Epithelial cell of esophagus (primary cell): Measurements from ENCODE around the gene NCAPG2.
"Not testable (repeated sequence)": the region's sequence is repeated elsewhere in the genome, so short reads cannot be mapped to it uniquely, and the experiment has no call there.

Experiments used
- DNase-seq: peaks from one replicate; pipeline ENCODE4 v3.0.0; 2010; ENCODE audit warnings: low read depth
- H3K4me3 ChIP-seq: 2 replicates; pipeline ENCODE4 v1.5.1; 2011; ENCODE audit warnings: mild to moderate bottlenecking, low read length, control low read depth
- TF ChIP-seq, protein P1 (sequence below): IDR thresholded peaks from 2 replicates; pipeline ENCODE4 v1.5.1; 2011; ENCODE audit warnings: low read depth, mild to moderate bottlenecking, low read length, control low read depth, inconsistent platforms; ENCODE audit not compliant: insufficient read depth; ENCODE audit errors: missing control alignments

The NCAPG2 gene

DNA sequence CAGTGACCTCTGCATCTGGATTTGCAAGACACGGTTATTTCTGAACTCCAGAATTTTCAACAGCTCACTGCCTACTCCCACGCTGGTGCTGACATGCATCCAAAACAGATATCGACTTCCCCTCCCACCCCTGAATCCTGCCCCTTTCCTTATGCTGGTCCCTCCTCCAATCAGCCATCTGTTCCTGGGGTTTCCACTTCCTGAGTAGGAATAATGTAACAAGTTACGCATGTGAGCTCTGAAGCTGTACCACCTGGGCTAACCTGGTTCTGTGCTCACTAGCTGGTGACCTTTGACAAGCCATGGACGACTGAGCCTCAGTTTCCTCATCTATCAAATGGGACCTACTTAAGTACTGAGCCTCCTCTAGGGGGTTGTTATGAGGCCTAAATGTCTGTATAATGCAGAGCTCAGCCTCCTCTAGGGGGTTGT, 1.7 kb upstream of the NCAPG2 start:
- TF ChIP-seq, protein P1, sequence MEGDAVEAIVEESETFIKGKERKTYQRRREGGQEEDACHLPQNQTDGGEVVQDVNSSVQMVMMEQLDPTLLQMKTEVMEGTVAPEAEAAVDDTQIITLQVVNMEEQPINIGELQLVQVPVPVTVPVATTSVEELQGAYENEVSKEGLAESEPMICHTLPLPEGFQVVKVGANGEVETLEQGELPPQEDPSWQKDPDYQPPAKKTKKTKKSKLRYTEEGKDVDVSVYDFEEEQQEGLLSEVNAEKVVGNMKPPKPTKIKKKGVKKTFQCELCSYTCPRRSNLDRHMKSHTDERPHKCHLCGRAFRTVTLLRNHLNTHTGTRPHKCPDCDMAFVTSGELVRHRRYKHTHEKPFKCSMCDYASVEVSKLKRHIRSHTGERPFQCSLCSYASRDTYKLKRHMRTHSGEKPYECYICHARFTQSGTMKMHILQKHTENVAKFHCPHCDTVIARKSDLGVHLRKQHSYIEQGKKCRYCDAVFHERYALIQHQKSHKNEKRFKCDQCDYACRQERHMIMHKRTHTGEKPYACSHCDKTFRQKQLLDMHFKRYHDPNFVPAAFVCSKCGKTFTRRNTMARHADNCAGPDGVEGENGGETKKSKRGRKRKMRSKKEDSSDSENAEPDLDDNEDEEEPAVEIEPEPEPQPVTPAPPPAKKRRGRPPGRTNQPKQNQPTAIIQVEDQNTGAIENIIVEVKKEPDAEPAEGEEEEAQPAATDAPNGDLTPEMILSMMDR, result no peak
- no peak for DNase-seq
- no peak overlapping the region for H3K4me3 ChIP-seq

DNA sequence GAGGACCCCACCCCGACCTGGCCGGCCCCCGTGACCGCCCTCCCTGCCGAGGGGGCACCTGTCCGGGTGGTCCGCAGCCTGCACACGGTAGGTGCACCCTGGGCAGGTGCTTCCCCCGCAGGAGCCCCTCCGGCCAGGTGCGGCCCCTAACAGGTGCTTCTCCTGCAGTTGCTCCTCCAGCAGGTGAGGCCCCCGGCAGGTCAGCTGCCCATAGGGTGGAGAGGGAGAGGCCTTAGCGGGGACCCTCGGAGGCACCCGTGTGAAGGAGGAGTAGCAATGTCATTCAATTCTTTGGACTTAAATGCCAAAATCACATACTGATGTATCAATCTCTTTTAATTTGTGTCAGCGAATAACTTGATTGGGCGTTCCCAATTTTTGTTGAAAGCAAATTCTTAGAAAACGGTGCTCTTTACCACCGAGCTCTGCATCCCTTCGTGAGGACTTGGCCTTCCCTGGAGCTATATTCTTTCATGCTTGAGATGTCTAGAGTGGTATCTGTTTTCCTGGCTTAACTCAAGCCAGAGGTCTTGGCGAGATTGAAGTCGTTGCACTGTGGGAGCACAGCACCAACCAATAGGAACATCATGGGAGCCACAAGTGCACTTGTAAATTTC, 738 bp upstream of the NCAPG2 start:
- TF ChIP-seq, protein P1, result no peak
- no peak for DNase-seq
- peak overlapping the region; percentile 64 for H3K4me3 ChIP-seq

DNA sequence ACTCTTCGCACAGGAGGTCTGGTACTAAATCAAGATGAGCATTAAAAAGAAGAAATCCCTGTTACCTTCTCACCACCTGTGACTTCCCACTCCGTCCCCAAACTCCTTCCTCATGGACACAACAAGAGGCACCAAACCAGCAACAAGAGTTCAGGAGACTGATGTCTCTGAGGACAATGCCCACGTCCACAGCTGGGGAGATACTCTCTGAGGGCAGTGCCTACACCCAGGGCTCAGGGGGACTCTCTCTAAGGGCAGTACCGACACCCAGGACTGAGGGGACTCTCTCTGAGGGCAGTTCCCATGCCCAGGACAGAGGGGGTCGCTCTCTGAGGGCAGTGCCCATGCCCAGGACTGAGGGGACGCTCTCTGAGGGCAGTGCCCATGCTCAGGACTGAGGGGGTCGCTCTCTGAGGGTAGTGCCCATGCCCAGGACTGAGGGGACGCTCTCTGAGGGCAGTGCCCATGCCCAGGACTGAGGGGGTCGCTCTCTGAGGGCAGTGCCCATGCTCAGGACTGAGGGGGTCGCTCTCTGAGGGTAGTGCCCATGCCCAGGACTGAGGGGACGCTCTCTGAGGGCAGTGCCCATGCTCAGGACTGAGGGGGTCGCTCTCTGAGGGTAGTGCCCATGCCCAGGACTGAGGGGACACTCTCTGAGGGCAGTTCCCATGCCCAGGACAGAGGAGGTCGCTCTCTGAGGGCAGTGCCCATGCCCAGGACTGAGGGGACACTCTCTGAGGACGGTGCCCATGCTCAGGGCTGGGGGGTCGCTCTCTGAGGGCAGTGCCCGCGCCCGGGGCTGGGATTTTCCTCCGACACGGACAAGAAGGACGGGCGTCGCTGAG, 703 bp downstream of the NCAPG2 start:
- DNase-seq, result not testable (repeated sequence)
- peak overlapping the region; percentile 86 for H3K4me3 ChIP-seq

DNA sequence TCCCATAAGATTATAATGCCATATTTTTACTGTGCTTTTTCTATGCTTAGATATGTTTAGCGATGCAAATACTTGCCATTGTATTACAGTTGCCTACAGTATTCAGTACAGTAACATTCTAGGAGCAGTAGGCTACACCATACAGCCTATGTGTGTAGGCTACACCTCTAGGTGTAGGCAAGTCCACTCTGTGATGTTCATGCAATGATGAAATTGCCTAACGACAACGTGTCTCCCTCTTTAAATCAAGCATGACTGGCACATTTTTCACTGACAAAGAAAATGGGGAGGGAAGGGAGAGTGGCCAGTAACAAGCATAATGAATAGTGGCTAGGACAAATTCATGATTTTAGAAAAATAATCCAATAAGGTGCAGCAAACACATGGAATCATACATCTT, 1.7 kb downstream of the NCAPG2 start:
- TF ChIP-seq, protein P1, result no peak
- H3K4me3 ChIP-seq, result no peak overlapping the region
- peak; percentile 11 for DNase-seq

DNA sequence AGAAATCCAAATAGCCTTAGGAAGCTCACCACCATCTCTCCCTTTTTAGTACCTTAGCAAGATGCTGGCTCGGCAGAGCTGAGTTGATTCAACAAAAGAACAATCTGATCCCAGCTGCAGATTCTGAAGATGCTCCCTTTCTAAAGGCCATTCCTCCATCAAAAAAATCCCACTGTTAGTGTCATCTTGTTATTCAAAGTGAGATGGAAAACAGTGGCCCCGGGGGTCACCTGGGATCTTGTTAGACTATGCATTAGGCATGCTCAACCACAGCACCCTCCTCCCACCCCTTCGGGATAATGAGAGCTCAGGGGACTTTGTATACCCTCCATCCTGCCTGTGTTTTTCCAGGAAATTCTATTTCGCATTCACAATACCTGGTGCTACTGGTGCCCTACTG, 2.4 kb downstream of the NCAPG2 start:
- no peak overlapping the region for H3K4me3 ChIP-seq
- TF ChIP-seq, protein P1, result no peak

DNA sequence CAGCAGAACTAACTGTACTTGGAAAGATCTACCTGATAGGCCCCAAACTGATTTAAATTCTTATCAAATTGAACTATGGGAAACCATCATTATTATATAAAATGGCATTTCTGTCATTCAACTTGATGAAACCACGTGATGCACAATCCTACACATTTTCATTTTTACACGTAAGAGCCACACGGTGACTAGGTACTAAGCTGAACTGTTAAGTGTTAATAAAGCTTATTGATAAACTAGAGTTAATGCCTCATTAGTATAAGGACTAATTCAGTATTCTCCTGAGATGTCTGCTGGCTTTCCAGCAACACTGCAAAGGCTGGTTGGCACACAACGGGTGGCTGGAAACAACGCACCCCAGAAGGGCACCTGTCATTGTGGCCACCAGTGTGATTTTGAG, 4.6 kb downstream of the NCAPG2 start:
- no peak overlapping the region for H3K4me3 ChIP-seq
- DNase-seq, result no peak
- TF ChIP-seq, protein P1, result no peak

More for the DNA sequence above, 2.4 kb downstream of the NCAPG2 start:
- no peak for DNase-seq

DNA sequence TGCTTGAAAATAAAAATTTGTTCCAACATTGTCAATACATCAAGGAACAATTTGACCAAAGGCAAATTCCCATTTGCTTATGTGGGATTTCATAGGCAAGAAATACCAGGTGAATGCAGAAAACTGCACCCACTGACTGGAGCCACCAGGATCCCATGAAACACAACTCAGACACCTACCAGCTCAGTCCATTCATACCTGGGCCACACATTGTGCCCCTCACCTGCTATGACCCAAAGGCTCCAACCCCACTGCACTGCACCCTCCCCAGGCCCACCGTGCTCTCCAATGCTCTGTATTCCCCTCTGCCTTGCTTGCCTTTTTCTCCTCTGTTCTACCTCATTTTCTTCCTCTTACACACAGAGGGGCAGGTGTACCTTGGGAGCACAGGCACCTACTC, 5.3 kb downstream of the NCAPG2 start:
- TF ChIP-seq, protein P1, result no peak
- no peak for DNase-seq
- H3K4me3 ChIP-seq, result no peak overlapping the region
